Heart left ventricle (tissue), 16 donors: ENCODE measurements around the gene SH3RF2. TPM values are rescaled to one million over a fixed set of nuclear protein-coding genes. Genes with fewer than 3 reads are reported as not detected.

Source experiments
- ATAC-seq, 4 donors: fragments of 200-7000 bp; cut with Tn5 transposase; one replicate each; pipeline ENCODE4 v1.9.1; 2020 to 2022; ENCODE audit warnings: moderate library complexity in 4 of 4, mild to moderate bottlenecking in 3 of 4, moderate number of reproducible peaks in 1 of 4
- DNase-seq, 5 donors: peaks; one replicate each; pipeline ENCODE4 v3.0.0-alpha.2; 2020
- H3K27ac ChIP-seq, 12 donors: fragments of 200-600 bp; sonication (generic) in 4 of 12; one replicate each; pipeline versions ENCODE4 v1.5.0 to v1.8.0; 2016 to 2022; ENCODE audit warnings: mild to moderate bottlenecking in 2 of 12
- H3K27me3 ChIP-seq, 9 donors: fragments of 200-600 bp; sonication (generic) in 2 of 9; one replicate each; pipeline versions ENCODE4 v1.5.1 to v1.8.0; 2016 to 2022; ENCODE audit warnings: mild to moderate bottlenecking in 3 of 9
- H3K36me3 ChIP-seq, 9 donors: fragments of 200-600 bp; sonication (generic) in 2 of 9; one replicate each; pipeline versions ENCODE4 v1.5.0 to v1.8.0; 2018 to 2022; ENCODE audit warnings: mild to moderate bottlenecking in 2 of 9
- H3K4me1 ChIP-seq, 12 donors: fragments of 200-600 bp; sonication (generic) in 4 of 12; one replicate each; pipeline versions ENCODE4 v1.5.0 to v1.8.0; 2016 to 2022; ENCODE audit warnings: mild to moderate bottlenecking in 3 of 12
- H3K4me3 ChIP-seq, 12 donors: fragments of 200-600 bp; sonication (generic) in 4 of 12; one replicate each; pipeline versions ENCODE4 v1.5.0 to v1.8.0; 2017 to 2022; ENCODE audit warnings: mild to moderate bottlenecking in 9 of 12, moderate library complexity in 4 of 12
- H3K9me3 ChIP-seq, 12 donors: fragments of 200-600 bp; sonication (generic) in 4 of 12; one replicate each; pipeline versions ENCODE4 v1.5.0 to v1.8.0; 2016 to 2022; ENCODE audit warnings: mild to moderate bottlenecking in 1 of 12
- POLR2A ChIP-seq, 2 donors: fragments of 450-650 bp; IDR thresholded peaks; one replicate each; pipeline ENCODE4 v1.6.1; 2017; ENCODE audit warnings: antibody characterized with exemption in 2 of 2, mild to moderate bottlenecking in 2 of 2, moderate library complexity in 2 of 2
- WGBS, 4 donors: extraction: QIAGEN DNeasy Blood & Tissue Kit in 2 of 4; methylation state at CpG; one replicate each; pipeline versions ENCODE4 v1.1.5 to v1.1.7; 2013 to 2018; 5-methylcytosine and 5-hydroxymethylcytosine counted together
- intact Hi-C, 10 donors: fragments of 100-400 bp; cut with DNase I; formaldehyde crosslinking; loops; one replicate each; pipeline versions ENCODE4 v1.11.1 to v1.14.2; 2022
- polyA plus RNA-seq, 2 donors: library from polyadenylated mRNA; stranded (reverse); fragments of 200-250 nt; gene quantifications; one replicate each; pipeline ENCODE4 v1.2.3, GENCODE V29; 2013
- total RNA-seq, 9 donors: library from RNA; depleted of rRNA in 2 of 9; stranded (reverse); fragments of >200 nt in 2 of 9; fragmentation: NEBNext Ultra II Directional in 3 of 9; extraction: Animal tissue kit (Norgen Biotek cat#: 25700) in 3 of 9; gene quantifications; one replicate each; pipeline versions ENCODE4 v1.1.0 to v1.2.4, GENCODE V29; 2016 to 2023
- TF ChIP-seq, protein P1 (sequence below), 12 donors: fragments of 200-600 bp; sonication (generic) in 4 of 12; IDR thresholded peaks; one replicate each; pipeline versions ENCODE4 v1.5.0 to v1.8.0; 2018 to 2022; ENCODE audit warnings: antibody characterized with exemption in 12 of 12, mild to moderate bottlenecking in 5 of 12
- donor health status: ischemic (EF 13 %, LVEDD 7.1; RV severe dilation, severe dysfunction).
- donor health status: healthy with polysubstance abuse.
- donor health status: DM: no; HTN: yes; CAD: no.
- donor health status: DM: no; HTN: no; CAD: no.
- donor health status: ischemic (EF 25% LVEDD 6.9; RV normal size, moderate dysfunction).
- donor health status: ischemic (EF 25% LVEDD 5.7; RV mildly dilated, moderate dysfunction).
- donor health status: healthy.
- donor health status: DM: yes; HTN: yes; CAD: no.
- donor health status: ischemic (EF 35%, LVEDD 5.7; RV mildly dilated, moderate dysfunction).
- donor health status: nonischemic (EF 11% LVEDD 7.7; RV severe dilation, severe dysfunction).
- donor health status: DM: yes; HTN: yes; CAD: no.
- donor health status: PGD.
- donor health status: ischemic (EF 29% LVEDD 5.4; RV normal size, mild dysfunction).
- donor health status: nonischemic (EF 23%, LVEDD 6.1; RV moderate dilation, normal function).

Gene SH3RF2
- total and polyA plus RNA-seq, 11 donors: 31.3 to 750 (median 180) TPM

- intact Hi-C loops: no loop called here
- H3K4me1 ChIP-seq: peaks cover 0 to 13% (median 0%) of the 10 kb centered on the region in 12 donors
- no peaks in the 10 kb centered on the region for H3K9me3 ChIP-seq
- H3K27ac ChIP-seq: no peak overlapping the region
- H3K36me3 ChIP-seq: peaks cover 0 to 5% (median 0%) of the 10 kb centered on the region in 9 donors
- WGBS, 4 donors: 40 to 93% (median 57%) methylated on average over 2 of the region's 2 CpGs
- no peak overlapping the region for H3K4me3 ChIP-seq
- ATAC-seq (no peak), DNase-seq (no peak)
- TF ChIP-seq, protein P1, sequence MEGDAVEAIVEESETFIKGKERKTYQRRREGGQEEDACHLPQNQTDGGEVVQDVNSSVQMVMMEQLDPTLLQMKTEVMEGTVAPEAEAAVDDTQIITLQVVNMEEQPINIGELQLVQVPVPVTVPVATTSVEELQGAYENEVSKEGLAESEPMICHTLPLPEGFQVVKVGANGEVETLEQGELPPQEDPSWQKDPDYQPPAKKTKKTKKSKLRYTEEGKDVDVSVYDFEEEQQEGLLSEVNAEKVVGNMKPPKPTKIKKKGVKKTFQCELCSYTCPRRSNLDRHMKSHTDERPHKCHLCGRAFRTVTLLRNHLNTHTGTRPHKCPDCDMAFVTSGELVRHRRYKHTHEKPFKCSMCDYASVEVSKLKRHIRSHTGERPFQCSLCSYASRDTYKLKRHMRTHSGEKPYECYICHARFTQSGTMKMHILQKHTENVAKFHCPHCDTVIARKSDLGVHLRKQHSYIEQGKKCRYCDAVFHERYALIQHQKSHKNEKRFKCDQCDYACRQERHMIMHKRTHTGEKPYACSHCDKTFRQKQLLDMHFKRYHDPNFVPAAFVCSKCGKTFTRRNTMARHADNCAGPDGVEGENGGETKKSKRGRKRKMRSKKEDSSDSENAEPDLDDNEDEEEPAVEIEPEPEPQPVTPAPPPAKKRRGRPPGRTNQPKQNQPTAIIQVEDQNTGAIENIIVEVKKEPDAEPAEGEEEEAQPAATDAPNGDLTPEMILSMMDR (IDR thresholded peaks at IDR 0.05): no peak
- no peak for TF ChIP-seq POLR2A (IDR thresholded peaks at IDR 0.05)
- no peaks in the 10 kb centered on the region for H3K27me3 ChIP-seq
These were observed 83.7 kb downstream of the SH3RF2 start for GRCh38 chr5:146020100-146020499.

DNA sequence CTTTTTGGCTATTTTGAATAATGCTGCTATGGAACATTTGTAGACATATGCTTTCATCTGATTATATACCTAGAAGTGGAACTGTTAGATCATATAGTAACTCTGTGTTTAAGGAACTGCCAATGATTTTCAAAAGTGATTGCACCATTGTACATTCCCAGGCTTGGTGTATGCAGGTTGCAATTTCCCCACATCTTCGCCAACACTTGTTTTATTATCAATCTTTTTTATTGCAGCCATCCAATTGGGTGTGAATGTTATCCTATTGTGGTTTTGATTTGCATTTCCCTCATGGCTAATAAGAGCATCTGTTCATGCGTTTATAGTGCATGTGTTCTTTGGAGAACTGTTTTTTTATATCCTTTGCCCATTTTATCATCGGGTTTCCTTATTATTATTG lies 87.7 kb downstream of the SH3RF2 start:
- TF ChIP-seq, protein P1 (IDR thresholded peaks at IDR 0.05): no peak
- no peak for TF ChIP-seq POLR2A (IDR thresholded peaks at IDR 0.05)
- H3K4me3 ChIP-seq: no peak overlapping the region
- ATAC-seq (no peak), DNase-seq (no peak)
- H3K27ac ChIP-seq: no peak overlapping the region
- H3K27me3 ChIP-seq: no peaks in the 10 kb centered on the region
- peaks cover 0 to 7% (median 0%) of the 10 kb centered on the region in 12 donors for H3K4me1 ChIP-seq
- H3K36me3 ChIP-seq: no peaks in the 10 kb centered on the region
- WGBS, 4 donors: 88 to 94% (median 91%) methylated on average over 3 of the region's 3 CpGs
- intact Hi-C loops: no loop called here
- H3K9me3 ChIP-seq: no peaks in the 10 kb centered on the region

DNA sequence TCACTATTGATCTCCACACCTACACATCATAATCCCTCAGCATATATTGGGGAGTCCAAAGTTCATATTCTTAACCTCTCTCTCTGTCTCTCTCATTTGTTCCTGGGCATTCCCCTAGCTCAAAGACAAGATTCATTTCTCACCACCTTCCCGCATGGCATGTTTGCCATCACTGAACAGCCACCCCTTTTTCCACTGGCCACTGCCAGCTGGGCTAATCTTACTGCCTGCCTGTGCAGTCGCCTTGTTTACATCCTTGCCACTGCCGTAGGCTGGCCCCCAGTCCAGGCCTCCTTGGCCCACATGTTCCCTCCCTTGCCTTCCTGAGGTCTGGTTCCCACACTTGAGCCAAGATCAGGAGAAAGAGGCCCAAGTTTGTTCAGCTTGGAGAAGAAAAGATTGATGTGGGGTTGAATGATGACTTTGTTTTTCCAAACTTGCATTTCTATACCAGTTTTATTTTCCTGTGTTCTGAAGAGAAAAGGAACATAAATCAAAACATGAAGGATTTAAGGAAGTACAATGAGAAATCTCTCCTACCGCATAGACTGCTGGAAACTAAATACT lies 88.8 kb downstream of the SH3RF2 start:
- Histone ChIP-seq H3K36me3 (no peaks in the 10 kb centered on the region), H3K4me1 (peaks cover 0 to 6% (median 0%) of the 10 kb centered on the region in 12 donors), H3K4me3 (no peak overlapping the region), H3K9me3 (no peaks in the 10 kb centered on the region), H3K27me3 (no peaks in the 10 kb centered on the region), H3K27ac (peak overlapping the region in 2 of 12 donors; percentile 42 to 50)
- TF ChIP-seq POLR2A (IDR thresholded peaks at IDR 0.05): no peak
- TF ChIP-seq, protein P1 (IDR thresholded peaks at IDR 0.05): no peak
- peak in 4 of 5 donors; percentile 29 to 80 (median 52) for DNase-seq
- intact Hi-C loops: no loop called here
- peak; percentile 93 to 97 (median 94) for ATAC-seq
- 48 to 57% (median 54%) methylated on average over 4 of the region's 4 CpGs for WGBS, 4 donors

- WGBS, 4 donors: 38 to 65% (median 56%) methylated on average over 1 of the region's 1 CpG
- no peaks in the 10 kb centered on the region for H3K9me3 ChIP-seq
- ATAC-seq: no peak
- no peak for DNase-seq
- no peak overlapping the region for H3K4me3 ChIP-seq
- no peaks in the 10 kb centered on the region for H3K27me3 ChIP-seq
- intact Hi-C loops: no loop called here
- peak overlapping the region in 1 of 12 donors; percentile 50 for H3K27ac ChIP-seq
- TF ChIP-seq, protein P1 (IDR thresholded peaks at IDR 0.05): no peak
- no peak for TF ChIP-seq POLR2A (IDR thresholded peaks at IDR 0.05)
- no peaks in the 10 kb centered on the region for H3K36me3 ChIP-seq
- H3K4me1 ChIP-seq: peaks cover 0 to 6% (median 0%) of the 10 kb centered on the region in 12 donors
These were observed 89.3 kb downstream of the SH3RF2 start for GRCh38 chr5:146025681-146026080.
